OCI-LY1 (cell line): ENCODE results near the gene CEP131.

Experiments
- CTCF ChIP-seq: fragments of 200-600 bp; sonication (generic), shearing (Covaris generic); IDR thresholded peaks from 2 replicates; pipeline ENCODE4 v1.5.1; 2017; ENCODE audit warnings: mild to moderate bottlenecking, antibody characterized with exemption, low read length, moderate library complexity, mixed read lengths
- EZH2 ChIP-seq: fragments of 200-600 bp; sonication (generic), shearing (Covaris generic); IDR thresholded peaks from 2 replicates; pipeline ENCODE4 v1.8.0; 2017; ENCODE audit warnings: borderline replicate concordance, mixed run types, mild to moderate bottlenecking, antibody characterized with exemption, low read length, moderate library complexity, mixed read lengths

GRCh38 chr17:81143200-81143527, 79.6 kb downstream of the CEP131 start:
- TF ChIP-seq CTCF (no peak), EZH2 (no peak)
